Mucosa of descending colon (tissue), 3 donors: ENCODE data around the gene TSPAN7. TPM values are rescaled to one million over a fixed set of nuclear protein-coding genes. Genes with fewer than 3 reads are reported as not detected.

Experiments
- ATAC-seq: fragments of 200-7000 bp; cut with Tn5 transposase; one replicate; pipeline ENCODE4 v1.9.1; 2020; ENCODE audit warnings: mild to moderate bottlenecking, moderate library complexity
- DNase-seq, 3 donors: peaks; one replicate each; pipeline ENCODE4 v3.0.0-alpha.2; 2020
- H3K36me3 ChIP-seq: fragments of 200-600 bp; one replicate; pipeline ENCODE4 v1.8.0; 2021; ENCODE audit warnings: low read depth, mild to moderate bottlenecking
- H3K4me1 ChIP-seq: fragments of 200-600 bp; one replicate; pipeline ENCODE4 v1.8.0; 2021; ENCODE audit warnings: low read depth, mild to moderate bottlenecking
- H3K4me3 ChIP-seq: fragments of 200-600 bp; one replicate; pipeline ENCODE4 v1.8.0; 2021; ENCODE audit warnings: mild to moderate bottlenecking
- H3K9me3 ChIP-seq: fragments of 200-600 bp; one replicate; pipeline ENCODE4 v1.8.0; 2021; ENCODE audit warnings: mild to moderate bottlenecking
- CTCF ChIP-seq: fragments of 200-600 bp; IDR thresholded peaks from one replicate; pipeline ENCODE4 v1.8.0; 2022; ENCODE audit warnings: antibody characterized with exemption, mild to moderate bottlenecking
- intact Hi-C, 2 donors: fragments of 100-400 bp; cut with DNase I in 1 of 2; cut with micrococcal nuclease in 1 of 2; formaldehyde crosslinking; loops; one replicate each; pipeline versions ENCODE4 v1.11.0 to v1.11.1; 2022; cut with DNase I, micrococcal nuclease
- total RNA-seq, 3 donors: library from RNA; stranded (reverse); fragmentation: NEBNext Ultra II Directional in 2 of 3; extraction: Animal tissue kit (Norgen Biotek cat#: 25700) in 2 of 3; gene quantifications; one replicate each; pipeline versions ENCODE4 v1.2.1 to v1.2.4, GENCODE V29; 2021 to 2023
- donor health status: DM: no; HTN: no; CAD: no; lungs with moderate emphysema.
- donor health status: DM: no; HTN: no; CAD: no.
- donor health status: DM: no; HTN: yes; CAD: no.

TSPAN7 gene
- total RNA-seq, 3 donors from 2014 or later: 61.4 to 138 (median 104) TPM

DNA sequence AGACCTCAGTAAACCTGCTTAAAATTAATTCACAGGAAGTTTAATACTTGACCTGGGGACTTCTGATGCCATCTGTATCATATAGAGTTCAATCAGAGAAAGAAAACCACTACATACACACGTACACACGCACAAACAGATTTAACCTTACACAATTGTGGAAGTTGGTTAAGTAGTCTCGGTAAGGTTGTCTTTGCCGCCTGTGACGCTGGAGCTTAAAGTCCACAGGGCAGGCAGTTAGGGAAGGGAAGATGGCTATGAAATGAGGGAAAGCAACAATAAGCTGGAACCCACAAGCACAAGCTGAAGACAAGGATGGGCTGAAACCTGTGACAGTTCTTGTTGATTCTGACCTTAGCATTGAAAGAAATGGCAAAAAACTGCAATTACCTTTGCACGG lies 41.7 kb upstream of the TSPAN7 start:
- DNase-seq: no peak
- no peak overlapping the region for H3K4me3 ChIP-seq
- no peaks in the 10 kb centered on the region for H3K36me3 ChIP-seq
- H3K9me3 ChIP-seq: no peaks in the 10 kb centered on the region
- ATAC-seq: no peak
- TF ChIP-seq CTCF: no peak
- no peaks in the 10 kb centered on the region for H3K4me1 ChIP-seq
- intact Hi-C loops: no loop called here

- no peaks in the 10 kb centered on the region for H3K4me1 ChIP-seq
- no peaks in the 10 kb centered on the region for H3K9me3 ChIP-seq
- ATAC-seq (no peak), DNase-seq (no peak)
- intact Hi-C loops: no loop called here
- no peaks in the 10 kb centered on the region for H3K36me3 ChIP-seq
- TF ChIP-seq CTCF: no peak
- H3K4me3 ChIP-seq: no peak overlapping the region
These were observed 23.2 kb upstream of the TSPAN7 start for GRCh38 chrX:38538134-38538533.

DNA sequence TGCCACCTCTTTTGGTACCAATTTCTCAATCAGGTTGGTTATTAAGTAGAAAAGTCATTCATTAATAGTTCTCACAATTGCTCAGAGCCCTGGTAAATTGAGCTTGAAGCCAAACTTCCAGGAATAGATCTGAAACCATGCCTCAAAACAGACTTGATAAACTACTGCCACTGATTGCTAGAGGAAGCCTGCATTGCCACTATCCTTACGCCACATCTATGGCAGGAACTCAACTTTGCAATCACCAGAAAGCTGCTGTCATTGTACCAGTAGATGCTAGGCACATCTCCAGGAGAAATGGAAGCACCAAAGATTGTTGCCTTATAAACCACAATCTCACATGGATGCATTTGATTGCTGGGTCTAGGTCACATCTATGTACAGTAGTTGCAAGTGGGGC lies 21.6 kb upstream of the TSPAN7 start:
- DNase-seq (no peak), ATAC-seq (no peak)
- no peak for TF ChIP-seq CTCF
- Histone ChIP-seq H3K4me3 (no peak overlapping the region), H3K4me1 (no peaks in the 10 kb centered on the region), H3K36me3 (no peaks in the 10 kb centered on the region), H3K9me3 (no peaks in the 10 kb centered on the region)
- intact Hi-C loops: no loop called here

- Histone ChIP-seq H3K4me1 (no peaks in the 10 kb centered on the region), H3K9me3 (no peaks in the 10 kb centered on the region), H3K36me3 (no peaks in the 10 kb centered on the region), H3K4me3 (no peak overlapping the region)
- no peak for TF ChIP-seq CTCF
- DNase-seq: no peak
- ATAC-seq: no peak
- intact Hi-C loops: no loop called here
These were observed 12.8 kb upstream of the TSPAN7 start for GRCh38 chrX:38548508-38548907.

DNA sequence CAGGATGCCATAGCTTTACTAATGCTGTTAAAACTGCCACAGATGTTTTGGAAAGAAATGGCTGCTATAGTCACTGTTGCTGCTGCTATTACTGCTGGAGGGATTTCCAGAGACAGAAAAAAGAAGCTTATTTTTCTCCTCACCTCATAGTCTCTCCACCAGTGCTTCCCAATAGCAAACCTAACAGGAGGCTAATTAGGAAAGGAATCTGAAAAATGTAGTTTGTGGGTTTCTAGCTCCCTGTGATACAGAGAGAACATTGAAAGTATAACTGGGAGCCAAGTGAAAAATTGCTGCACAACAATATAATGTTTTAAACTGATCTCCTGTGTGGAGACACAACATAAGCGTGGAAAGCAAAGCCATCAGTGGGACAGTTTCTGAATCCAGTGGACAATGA lies 8.6 kb upstream of the TSPAN7 start:
- no peak for DNase-seq
- TF ChIP-seq CTCF: no peak
- intact Hi-C loops: no loop called here

DNA sequence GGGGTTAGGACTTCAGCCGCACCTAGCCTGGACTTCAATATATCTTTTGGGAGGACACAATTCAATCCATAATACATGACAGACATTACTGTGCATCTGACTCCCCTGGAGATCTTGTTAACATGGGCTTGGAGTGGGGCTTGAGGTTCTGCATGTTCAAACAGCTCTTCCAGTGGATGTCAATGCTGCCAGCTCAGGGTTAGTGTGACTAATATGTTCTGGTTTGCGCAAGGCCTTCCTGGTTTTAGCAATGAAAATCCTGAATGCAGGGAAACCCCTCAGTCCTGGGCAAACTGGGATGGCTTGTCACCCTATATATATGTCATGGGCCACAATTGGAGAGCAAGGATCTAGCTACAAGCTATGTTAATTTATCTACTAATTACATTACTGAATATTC lies 2.7 kb upstream of the TSPAN7 start:
- Histone ChIP-seq H3K36me3 (no peaks in the 10 kb centered on the region), H3K9me3 (no peaks in the 10 kb centered on the region), H3K4me3 (no peak overlapping the region), H3K4me1 (no peaks in the 10 kb centered on the region)
- ATAC-seq (no peak), DNase-seq (no peak)
- intact Hi-C loops: no loop called here
- no peak for TF ChIP-seq CTCF

More for the DNA sequence above, 8.6 kb upstream of the TSPAN7 start:
- H3K4me1 ChIP-seq: no peaks in the 10 kb centered on the region
- no peaks in the 10 kb centered on the region for H3K9me3 ChIP-seq
- no peak for ATAC-seq
- no peak overlapping the region for H3K4me3 ChIP-seq
- H3K36me3 ChIP-seq: no peaks in the 10 kb centered on the region
